H1 (cell line): ENCODE measurements around the gene SLC38A5. TPM values are rescaled to one million over a fixed set of nuclear protein-coding genes. Genes with fewer than 3 reads are reported as not detected.

Experiments
- CTCF ChIA-PET: fragments of 300-600 bp; sonication (Branson Sonifier 250); formaldehyde crosslinking; loops from one replicate; lab custom pipeline; 2021; ENCODE audit not compliant: partially characterized antibody; lab: Charles Lee
- POLR2A ChIA-PET: fragments of 300-600 bp; sonication (Branson Sonifier 250); formaldehyde crosslinking; loops from one replicate; lab custom pipeline; 2021; ENCODE audit warnings: inconsistent platforms; ENCODE audit not compliant: partially characterized antibody; lab: Charles Lee
- DNase-seq, 2 experiments: peaks; one replicate each; pipeline versions ENCODE4 v3.0.0 to v3.0.0-alpha.2; 2010 to 2022; ENCODE audit warnings: low spot score in 2 of 2, low read depth in 1 of 2, mixed read lengths in 1 of 2
- FAIRE-seq: peaks from 2 replicates; lab custom pipeline; 2011; peaks lifted over from hg19 to GRCh38; lab: Jason Lieb, UNC
- H2AFZ ChIP-seq: 2 replicates; pipeline ENCODE4 v1.8.1; 2012; ENCODE audit warnings: low read length, inconsistent platforms
- H2AK5ac ChIP-seq: 2 replicates; pipeline ENCODE4 v1.6.1; 2013; ENCODE audit warnings: low read depth, low read length
- H2BK120ac ChIP-seq: replicated peaks from 2 replicates; pipeline ENCODE3; 2013; ENCODE audit warnings: low read depth, low read length, inconsistent platforms
- H2BK12ac ChIP-seq: 2 replicates; pipeline ENCODE4 v1.6.1; 2013; ENCODE audit warnings: low read depth, low read length
- H2BK15ac ChIP-seq: 2 replicates; pipeline ENCODE4 v1.6.1; 2013; ENCODE audit warnings: low read length
- H2BK20ac ChIP-seq: 2 replicates; pipeline ENCODE4 v1.6.1; 2013; ENCODE audit warnings: low read length
- H2BK5ac ChIP-seq: 2 replicates; pipeline ENCODE4 v1.6.1; 2013; ENCODE audit warnings: low read depth, low read length
- H3K14ac ChIP-seq: 2 replicates; pipeline ENCODE4 v1.6.1; 2013; ENCODE audit warnings: inconsistent platforms; ENCODE audit not compliant: insufficient read length
- H3K18ac ChIP-seq: 2 replicates; pipeline ENCODE4 v1.6.1; 2013; ENCODE audit warnings: low read length; ENCODE audit errors: extremely low read depth
- H3K23ac ChIP-seq: 2 replicates; pipeline ENCODE4 v1.6.1; 2013; ENCODE audit warnings: inconsistent platforms; ENCODE audit not compliant: insufficient read length
- H3K23me2 ChIP-seq: 2 replicates; pipeline ENCODE4 v1.6.1; 2013; ENCODE audit warnings: low read depth, low read length
- H3K27ac ChIP-seq: 2 replicates; pipeline ENCODE4 v1.6.1; 2011; ENCODE audit warnings: low read depth, low read length, inconsistent platforms
- H3K27me3 ChIP-seq, 4 experiments: replicated peaks in 1 of 4; 1 replicate in 1 of 4; 2 replicates in 3 of 4; pipeline versions ENCODE4 v1.6.1 to v1.8.1; 2011 to 2013; ENCODE audit warnings: low read length in 3 of 4, mild to moderate bottlenecking in 3 of 4, inconsistent platforms in 2 of 4, mixed read lengths in 2 of 4, moderate library complexity in 1 of 4; ENCODE audit not compliant: control insufficient read depth in 3 of 4, insufficient read depth in 3 of 4; ENCODE audit errors: extremely low read depth in 1 of 4
- H3K36me3 ChIP-seq, 4 experiments: 2 replicates each; pipeline versions ENCODE4 v1.6.1 to v1.8.1; 2011 to 2013; ENCODE audit warnings: mild to moderate bottlenecking in 4 of 4, low read length in 3 of 4, moderate library complexity in 2 of 4, control low read depth in 1 of 4, inconsistent platforms in 1 of 4; ENCODE audit not compliant: insufficient read depth in 4 of 4, control insufficient read depth in 2 of 4
- H3K4ac ChIP-seq: replicated peaks from 2 replicates; pipeline ENCODE3; 2013; ENCODE audit warnings: low read length, low read depth, mixed read lengths, inconsistent platforms; ENCODE audit not compliant: insufficient read length
- H3K4me1 ChIP-seq, 4 experiments: replicated peaks in 1 of 4; 1 replicate in 1 of 4; 2 replicates in 3 of 4; pipeline versions ENCODE4 v1.6.1 to v1.8.1; 2011 to 2013; ENCODE audit warnings: low read length in 3 of 4, inconsistent platforms in 2 of 4, mixed read lengths in 1 of 4; ENCODE audit not compliant: insufficient read depth in 4 of 4, control insufficient read depth in 3 of 4
- H3K4me2 ChIP-seq, 2 experiments: 2 replicates each; pipeline versions ENCODE4 v1.6.1 to v1.8.1; 2011 to 2013; ENCODE audit warnings: low read depth in 2 of 2, low read length in 2 of 2, control low read depth in 1 of 2, inconsistent platforms in 1 of 2, mild to moderate bottlenecking in 1 of 2; ENCODE audit not compliant: insufficient read depth in 1 of 2
- H3K4me3 ChIP-seq, 4 experiments: fragments of 200-600, 300-600 bp in 1 of 4; sonication (generic), shearing (Covaris generic), sonication (Bioruptor Twin) in 1 of 4; 2 replicates each; pipeline versions ENCODE4 v1.5.1 to v1.8.1; 2011 to 2016; ENCODE audit warnings: low read length in 4 of 4, low read depth in 3 of 4, control low read depth in 2 of 4, inconsistent platforms in 2 of 4, mild to moderate bottlenecking in 2 of 4, mixed read lengths in 1 of 4, moderate library complexity in 1 of 4; ENCODE audit not compliant: insufficient read depth in 2 of 4; ENCODE audit errors: extremely low read depth in 1 of 4
- H3K56ac ChIP-seq: replicated peaks from 2 replicates; pipeline ENCODE3; 2013; ENCODE audit warnings: low read depth, mild to moderate bottlenecking, mixed read lengths, low read length, inconsistent platforms; ENCODE audit not compliant: insufficient read length
- H3K79me1 ChIP-seq: 2 replicates; pipeline ENCODE4 v1.6.1; 2013; ENCODE audit warnings: low read depth, low read length, control low read depth
- H3K79me2 ChIP-seq, 2 experiments: 2 replicates each; pipeline versions ENCODE4 v1.6.1 to v1.8.1; 2012 to 2013; ENCODE audit warnings: low read length in 2 of 2, mild to moderate bottlenecking in 2 of 2, inconsistent platforms in 1 of 2; ENCODE audit not compliant: insufficient read depth in 2 of 2, control insufficient read depth in 1 of 2
- H3K9ac ChIP-seq, 4 experiments: replicated peaks in 1 of 4; 1 replicate in 1 of 4; 2 replicates in 3 of 4; pipeline versions ENCODE4 v1.6.1 to v1.8.1; 2011 to 2013; ENCODE audit warnings: low read depth in 3 of 4, low read length in 3 of 4, control low read depth in 2 of 4, mild to moderate bottlenecking in 2 of 4, moderate library complexity in 2 of 4, inconsistent platforms in 1 of 4; ENCODE audit errors: extremely low read depth in 1 of 4
- H3K9me3 ChIP-seq, 2 experiments: 2 replicates each; pipeline versions ENCODE4 v1.6.1 to v1.8.1; 2012 to 2013; ENCODE audit warnings: mild to moderate bottlenecking in 2 of 2, moderate library complexity in 2 of 2, control low read depth in 1 of 2, inconsistent platforms in 1 of 2, low read depth in 1 of 2, low read length in 1 of 2, mixed read lengths in 1 of 2; ENCODE audit not compliant: insufficient read depth in 2 of 2
- H4K20me1 ChIP-seq, 2 experiments: replicated peaks in 1 of 2; 2 replicates each; pipeline versions ENCODE3 to v1.8.1; 2011 to 2013; ENCODE audit warnings: inconsistent platforms in 2 of 2, low read length in 2 of 2, mild to moderate bottlenecking in 1 of 2; ENCODE audit not compliant: insufficient read depth in 2 of 2, control insufficient read depth in 1 of 2
- H4K5ac ChIP-seq: 2 replicates; pipeline ENCODE4 v1.6.1; 2013; ENCODE audit warnings: low read length, low read depth, mixed read lengths, inconsistent platforms; ENCODE audit not compliant: insufficient read length
- H4K8ac ChIP-seq: 2 replicates; pipeline ENCODE4 v1.8.0; 2013; ENCODE audit warnings: mild to moderate bottlenecking, moderate library complexity, low read length, inconsistent platforms; ENCODE audit not compliant: insufficient read depth; ENCODE audit errors: extremely low read depth
- H4K91ac ChIP-seq: replicated peaks from 2 replicates; pipeline ENCODE3; 2013; ENCODE audit warnings: low read length, mixed read lengths, inconsistent platforms; ENCODE audit not compliant: insufficient read length
- CEBPB ChIP-seq: IDR thresholded peaks from 2 replicates; pipeline ENCODE4 v1.6.1; 2012; ENCODE audit warnings: low read depth, low read length
- CHD1 ChIP-seq: IDR thresholded peaks from 2 replicates; pipeline ENCODE4 v1.6.1; 2012; ENCODE audit warnings: low read depth, low read length, improper control_type of control experiment
- EZH2 ChIP-seq: fragments of 200-600 bp; sonication (generic); IDR thresholded peaks from 2 replicates; pipeline ENCODE4 v1.7.1; 2012; ENCODE audit warnings: low read depth, mild to moderate bottlenecking, moderate library complexity, low read length, inconsistent platforms; ENCODE audit not compliant: severe bottlenecking
- RNF2 ChIP-seq: fragments of 200-900, 300-1000 bp; sonication (generic); IDR thresholded peaks from 2 replicates; pipeline ENCODE4 v1.7.1; 2016; ENCODE audit warnings: borderline replicate concordance, low read depth, mild to moderate bottlenecking, antibody characterized with exemption, low read length; ENCODE audit not compliant: poor library complexity, severe bottlenecking; ENCODE audit errors: missing control alignments
- SP1 ChIP-seq: IDR thresholded peaks from 2 replicates; pipeline ENCODE4 v1.6.1; 2011; ENCODE audit warnings: low read depth, low read length
- WGBS, 2 experiments: shearing (Covaris generic) in 1 of 2; methylation state at CpG; one replicate each; pipeline versions ENCODE4 v1.1.6 to v1.1.7; 2013 to 2015; ENCODE audit warnings: low lambda C conversion rate in 2 of 2, mixed read lengths in 2 of 2, inconsistent platforms in 1 of 2, low coverage in 1 of 2, missing lambda C conversion rate in 1 of 2; ENCODE audit not compliant: insufficient replicate concordance in 2 of 2, insufficient coverage in 1 of 2, insufficient read length in 1 of 2; ENCODE audit errors: extremely low coverage in 1 of 2, missing lambda C conversion rate in 1 of 2; 5-methylcytosine and 5-hydroxymethylcytosine counted together
- polyA plus RNA-seq, 7 experiments: library from polyadenylated mRNA; depleted of rRNA in 3 of 7; stranded (reverse) in 5 of 7; unstranded in 2 of 7; fragments of >200 nt in 5 of 7; fragments of 200-250 nt in 2 of 7; gene quantifications; 1 replicate in 5 of 7; 2 replicates in 1 of 7; 4 replicates in 1 of 7; pipeline versions ENCODE4 v1.2.1 to v1.2.3, GENCODE V29; 2011 to 2013; ENCODE audit warnings: missing spikeins in 2 of 7, mixed read lengths in 2 of 7
- total RNA-seq: library from RNA; stranded (reverse); fragmentation: NEBNext Ultra II Directional; extraction: Animal tissue kit (Norgen Biotek cat#: 25700); gene quantifications from 2 replicates; pipeline ENCODE4 v1.2.1, GENCODE V29; 2021

SLC38A5 gene
- total and polyA plus RNA-seq, 2 of the 8 experiments (the other 6 are each of a cell fraction or from before 2014, with no cell fraction given) = 70.9 to 106 TPM

GRCh38 chrX:48487362-48487798 is 17.3 kb upstream of the SLC38A5 start:
- no peaks in the 10 kb centered on the region for H3K23me2 ChIP-seq
- H3K4me1 ChIP-seq = no peaks in the 10 kb centered on the region
- no peak overlapping the region for H3K4me3 ChIP-seq
- no peak overlapping the region for H4K5ac ChIP-seq
- no peak overlapping the region for H3K14ac ChIP-seq
- no peak overlapping the region for H2BK120ac ChIP-seq
- no peak overlapping the region for H3K4ac ChIP-seq
- WGBS, 2 experiments = 84% methylated on average over 9 of the region's 10 CpGs; no CpG with 5 or more reads in 1 of the 2 experiments
- H2BK5ac ChIP-seq = no peak overlapping the region
- no peak overlapping the region for H3K23ac ChIP-seq
- no peak overlapping the region for H2BK12ac ChIP-seq
- H3K18ac ChIP-seq = no peak overlapping the region
- no peak overlapping the region for H4K8ac ChIP-seq
- no peaks in the 10 kb centered on the region for H4K20me1 ChIP-seq
- no peak overlapping the region for H2BK20ac ChIP-seq
- H2BK15ac ChIP-seq = no peak overlapping the region
- no peak overlapping the region for H3K27ac ChIP-seq
- no peak for FAIRE-seq
- H3K79me1 ChIP-seq = no peaks in the 10 kb centered on the region
- H4K91ac ChIP-seq = no peak overlapping the region
- no peak overlapping the region for H2AFZ ChIP-seq
- H3K36me3 ChIP-seq = peaks cover 0 to 10% (median 4%) of the 10 kb centered on the region in 4 experiments; a peak in 4 of 8 replicates
- H3K9ac ChIP-seq = no peak overlapping the region
- H3K79me2 ChIP-seq = no peaks in the 10 kb centered on the region
- H3K9me3 ChIP-seq = no peaks in the 10 kb centered on the region
- H3K4me2 ChIP-seq = no peak overlapping the region
- no peak for DNase-seq
- H3K27me3 ChIP-seq = no peaks in the 10 kb centered on the region
- no peak overlapping the region for H2AK5ac ChIP-seq
- ChIA-PET POLR2A (no interaction called here), CTCF (interaction anchor here (1.2 kb wide), 1 partner anchor 19 kb away, joined by 3 read pairs; no protein-coding TSS in a partner anchor)
- no peak overlapping the region for H3K56ac ChIP-seq
- no peak for TF ChIP-seq SP1
- no peak for TF ChIP-seq CHD1
- TF ChIP-seq CEBPB = no peak
- no peak for TF ChIP-seq RNF2
- no peak for TF ChIP-seq EZH2
